SK-MEL-5 (cell line): Measurements from ENCODE around the gene SGMS2. TPM values are rescaled to one million over a fixed set of nuclear protein-coding genes. Genes with fewer than 3 reads are reported as not detected.

Experiments used
- DNase-seq: peaks from one replicate; pipeline ENCODE4 v3.0.0-alpha.2; 2016; ENCODE audit warnings: low read depth, low spot score
- in situ Hi-C: cut with HindIII; loops from 2 replicates; pipeline ENCODE4 v1.10.0; 2016; ENCODE audit warnings: low sequenced_read_pairs, high pct_unique_total_duplicates, low pct_unique_long_range_greater_than_20kb
- total RNA-seq: library from RNA; depleted of rRNA; stranded (reverse); fragments of >200 nt; shearing (Covaris generic); gene quantifications from 2 replicates; pipeline ENCODE4 v1.2.3, GENCODE V29; 2014

The SGMS2 gene
- total RNA-seq, 1 experiment from 2014 or later: 3.0 TPM

DNA sequence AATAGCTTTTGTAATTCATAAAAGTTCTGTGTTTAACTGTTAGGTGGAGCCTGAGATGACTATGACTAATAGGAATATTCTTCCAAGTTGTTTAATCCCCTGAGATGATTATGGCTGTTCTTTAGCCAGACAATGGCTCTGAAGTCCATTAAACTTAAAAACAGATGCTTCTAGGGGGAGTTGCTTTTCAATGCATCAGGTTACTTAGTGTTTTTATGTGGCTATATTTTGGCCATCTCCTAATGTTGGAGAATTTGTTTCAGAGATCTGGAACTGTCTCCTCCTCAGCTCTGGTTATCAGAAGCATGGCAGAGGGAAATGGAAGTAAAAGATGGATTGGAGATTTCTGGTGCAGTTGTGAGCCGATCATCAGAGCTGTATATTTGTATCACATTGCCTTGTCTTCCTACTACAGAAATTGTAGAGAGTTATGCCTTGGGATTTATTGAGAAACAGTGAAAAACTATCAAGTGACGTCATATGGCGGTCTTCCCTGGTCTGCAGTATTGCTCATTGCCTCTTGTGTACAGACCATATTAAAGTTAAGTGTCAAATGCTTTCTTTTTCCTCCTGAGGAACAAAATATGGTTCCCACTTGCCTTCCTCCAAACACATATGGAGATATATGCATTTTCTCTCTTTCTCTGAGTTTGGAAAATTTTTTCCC, 29.8 kb downstream of the SGMS2 start:
- in situ Hi-C loops: no loop called here
- no peak for DNase-seq

- in situ Hi-C loops: no loop called here
- no peak for DNase-seq
These were observed 31.0 kb downstream of the SGMS2 start for GRCh38 chr4:107855723-107856122.

DNA sequence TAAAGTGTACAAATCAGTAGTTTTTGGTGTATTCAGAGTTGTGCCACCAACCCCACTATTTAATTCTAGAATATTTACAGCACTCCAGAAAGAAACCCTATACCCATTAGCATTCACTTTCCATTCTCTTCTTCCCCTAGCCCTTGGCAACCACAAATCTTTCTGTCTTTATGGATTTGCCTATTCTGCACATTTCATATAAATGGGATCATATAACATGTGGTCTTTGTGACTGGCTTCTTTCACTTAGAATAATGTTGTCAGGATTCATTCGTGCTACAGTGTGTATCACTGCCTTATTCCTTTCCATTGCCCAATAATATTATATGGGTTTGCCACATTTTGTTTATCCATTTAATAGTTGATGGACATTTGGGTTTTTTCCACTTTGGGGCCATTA, 32.2 kb downstream of the SGMS2 start:
- in situ Hi-C loops: no loop called here

DNA sequence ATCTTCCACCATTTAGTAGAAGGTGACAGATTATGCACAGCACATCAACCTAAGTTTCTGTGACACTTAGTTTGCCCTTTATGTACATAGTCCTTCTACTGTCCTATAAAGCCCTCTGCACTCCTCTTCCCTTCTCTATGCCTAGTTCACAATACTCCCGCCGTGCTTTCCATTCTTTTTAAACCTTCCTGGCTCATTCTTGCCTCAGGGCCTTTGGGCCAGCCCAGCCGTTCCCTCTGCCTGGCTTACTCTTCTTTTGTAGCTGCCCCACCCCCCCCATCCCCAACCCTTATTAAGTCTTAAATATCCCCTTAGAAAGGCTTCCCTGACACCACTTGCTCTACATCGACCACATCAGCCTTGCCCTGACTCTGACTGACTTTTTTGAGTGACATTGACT, 33.0 kb downstream of the SGMS2 start:
- DNase-seq: no peak
- in situ Hi-C loops: no loop called here

More for the DNA sequence above, 32.2 kb downstream of the SGMS2 start:
- peak; percentile 4 for DNase-seq

- DNase-seq: no peak
- in situ Hi-C loops: no loop called here
These were observed 33.5 kb downstream of the SGMS2 start for GRCh38 chr4:107858158-107858742.

DNA sequence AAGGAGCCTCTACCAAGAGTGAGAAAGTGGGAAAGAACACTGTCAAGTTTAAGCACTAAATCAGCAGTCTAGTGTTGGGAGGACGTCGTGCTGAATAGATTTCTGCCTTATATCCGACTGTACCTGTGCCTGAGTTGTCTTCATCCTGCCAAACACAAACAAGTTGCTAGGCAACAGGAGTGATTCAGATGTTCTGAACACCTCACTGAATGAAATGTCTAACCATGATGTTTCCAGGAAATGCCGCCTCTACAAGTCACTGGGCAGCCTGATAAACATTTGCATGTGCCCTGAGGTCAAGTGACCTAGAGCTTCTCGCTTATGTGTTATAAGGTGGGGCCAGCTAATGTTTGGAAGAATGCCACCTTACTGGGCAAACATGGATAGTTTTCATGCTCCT, 37.9 kb downstream of the SGMS2 start:
- in situ Hi-C loops: no loop called here
- no peak for DNase-seq

DNA sequence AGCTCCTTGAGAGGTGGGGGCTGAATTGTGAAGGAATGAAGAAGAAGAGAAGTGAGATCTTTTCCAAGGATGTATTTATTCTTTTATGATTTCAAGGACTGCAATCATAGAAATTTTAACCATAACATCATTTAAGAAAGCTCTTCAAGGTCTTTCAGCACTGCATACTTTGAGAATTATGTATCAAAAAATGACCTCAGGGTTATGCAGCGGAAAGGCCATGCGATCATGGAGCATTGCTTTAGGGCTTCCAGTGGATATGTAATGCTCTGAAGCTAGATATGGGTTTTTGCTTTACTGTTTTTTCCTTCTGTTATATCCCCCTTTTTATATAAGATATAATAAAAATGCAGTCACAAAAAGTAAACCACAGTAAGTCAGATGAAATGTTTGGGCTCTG, 38.7 kb downstream of the SGMS2 start:
- DNase-seq: no peak
- in situ Hi-C loops: no loop called here

GRCh38 chr4:107863850-107864371, 39.2 kb downstream of the SGMS2 start:
- DNase-seq: no peak
- in situ Hi-C loops: no loop called here

DNA sequence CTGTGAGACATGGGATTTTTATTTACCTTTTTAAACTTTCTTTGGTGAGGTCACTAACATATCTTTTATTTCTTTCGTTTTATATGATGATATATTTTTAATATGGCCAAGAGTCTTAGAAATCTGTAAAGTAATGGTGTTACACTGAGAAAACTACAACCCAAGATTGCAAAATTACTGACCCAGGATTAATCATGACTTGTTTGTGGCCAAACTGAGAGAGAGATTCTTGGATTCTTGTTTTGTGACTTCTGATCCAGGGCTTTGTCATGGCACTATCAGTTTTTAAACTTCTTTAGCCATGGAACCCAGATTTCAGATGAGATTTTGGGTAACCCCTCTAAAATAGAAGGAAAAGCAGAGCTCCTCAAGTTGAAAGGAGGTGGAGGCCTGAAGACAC, 42.0 kb downstream of the SGMS2 start:
- in situ Hi-C loops: no loop called here
- DNase-seq: no peak

DNA sequence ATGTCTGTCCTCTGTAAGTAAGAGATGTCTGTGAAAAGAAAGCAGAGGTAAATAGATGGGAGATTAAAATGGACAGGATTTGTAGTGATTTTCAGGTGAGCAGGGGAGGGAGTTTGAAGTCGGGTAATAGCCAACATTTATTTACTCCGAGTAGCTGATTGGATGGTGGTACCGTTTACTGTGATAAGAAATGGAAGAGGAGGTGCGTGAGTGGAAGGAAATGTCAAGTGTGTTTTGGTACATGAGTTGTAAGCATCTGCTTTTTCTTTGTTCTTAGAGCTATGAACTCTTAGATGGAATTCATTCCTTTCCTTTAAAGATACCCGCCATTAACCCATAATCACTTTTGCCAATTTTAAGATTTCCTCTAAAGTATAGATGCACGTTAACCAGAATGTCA, 45.5 kb downstream of the SGMS2 start:
- in situ Hi-C loops: no loop called here
- no peak for DNase-seq

GRCh38 chr4:107870916-107871786, 46.4 kb downstream of the SGMS2 start:
- DNase-seq: no peak
- in situ Hi-C loops: no loop called here

- in situ Hi-C loops: no loop called here
- no peak for DNase-seq
These were observed 49.3 kb downstream of the SGMS2 start for GRCh38 chr4:107874024-107874423.

DNA sequence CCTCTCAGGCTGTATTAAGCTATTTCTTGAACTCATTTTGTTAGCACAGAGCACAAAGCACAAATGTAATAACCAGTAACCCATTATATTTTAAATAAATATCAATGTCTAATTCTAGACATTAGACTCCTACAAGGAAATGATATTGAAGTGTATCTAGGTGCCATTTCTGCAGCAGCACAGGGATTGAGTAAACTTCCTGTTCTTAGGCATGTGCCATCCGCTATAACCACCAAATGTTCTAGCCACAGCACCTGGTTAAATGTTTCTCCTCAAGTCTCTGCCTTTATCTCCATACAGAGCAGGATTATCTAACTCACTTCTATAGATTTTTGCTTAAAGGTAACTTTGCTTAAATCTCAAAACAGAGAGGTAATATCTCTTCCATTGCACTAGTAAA, 51.4 kb downstream of the SGMS2 start:
- DNase-seq: no peak
- in situ Hi-C loops: no loop called here

DNA sequence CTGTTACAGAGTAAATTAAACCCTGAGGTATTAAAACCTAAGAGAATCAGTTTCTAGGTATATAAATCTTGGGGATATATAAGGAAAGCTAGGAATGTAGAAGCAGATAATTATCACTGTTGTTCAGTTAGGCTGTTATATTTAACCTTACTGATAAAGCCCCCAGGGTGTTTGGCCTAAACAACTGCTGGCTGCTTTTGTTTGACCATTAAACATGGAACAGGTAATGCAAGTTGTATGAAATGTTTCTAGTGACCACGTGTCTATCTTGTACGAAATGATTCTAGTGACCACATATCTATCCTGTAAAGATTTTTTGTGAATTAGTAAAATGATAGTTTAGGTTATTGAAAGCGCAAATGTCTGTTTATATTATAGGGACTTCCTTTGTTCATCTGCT, 52.6 kb downstream of the SGMS2 start:
- in situ Hi-C loops: no loop called here
- DNase-seq: no peak

DNA sequence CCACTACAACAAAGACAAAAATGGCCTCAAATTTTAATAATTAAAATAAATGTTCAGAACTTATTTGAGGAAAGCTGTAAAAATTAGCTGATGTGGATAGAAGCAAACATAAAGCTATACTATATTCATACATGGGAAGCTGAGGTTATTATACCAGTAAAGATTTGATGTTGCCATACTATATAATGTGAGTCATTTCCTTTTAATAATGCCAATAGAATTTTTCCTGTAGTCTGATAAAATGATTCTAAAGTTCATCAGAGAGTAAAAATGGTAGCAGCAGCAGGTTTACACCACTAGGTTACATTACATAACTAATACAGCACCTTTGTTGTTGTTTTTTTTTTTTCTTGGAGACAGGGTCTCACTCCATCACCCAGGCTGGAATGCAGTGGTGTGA, 61.1 kb downstream of the SGMS2 start:
- in situ Hi-C loops: no loop called here
- no peak for DNase-seq

DNA sequence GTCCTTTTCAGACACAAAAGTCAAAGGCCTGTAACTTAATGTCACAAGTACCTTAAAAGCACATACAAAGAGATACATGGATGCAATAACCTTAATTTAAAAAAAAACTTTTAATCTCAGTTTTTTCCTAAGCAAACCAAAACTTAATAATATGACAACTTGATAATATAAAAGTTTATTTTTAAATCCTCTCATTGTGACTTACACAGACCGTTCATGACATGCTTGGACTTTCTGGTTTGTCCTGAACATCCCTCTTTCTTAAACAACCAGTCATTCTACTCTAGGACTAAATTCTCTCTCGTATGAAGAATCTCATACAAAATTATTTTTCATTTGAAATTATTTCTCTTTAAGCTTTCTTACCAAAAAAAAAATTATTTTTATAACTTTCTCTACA, 63.5 kb downstream of the SGMS2 start:
- peak; percentile 0 for DNase-seq
- in situ Hi-C loops: no loop called here

GRCh38 chr4:107890779-107891178, 66.0 kb downstream of the SGMS2 start:
- DNase-seq: no peak
- in situ Hi-C loops: no loop called here

DNA sequence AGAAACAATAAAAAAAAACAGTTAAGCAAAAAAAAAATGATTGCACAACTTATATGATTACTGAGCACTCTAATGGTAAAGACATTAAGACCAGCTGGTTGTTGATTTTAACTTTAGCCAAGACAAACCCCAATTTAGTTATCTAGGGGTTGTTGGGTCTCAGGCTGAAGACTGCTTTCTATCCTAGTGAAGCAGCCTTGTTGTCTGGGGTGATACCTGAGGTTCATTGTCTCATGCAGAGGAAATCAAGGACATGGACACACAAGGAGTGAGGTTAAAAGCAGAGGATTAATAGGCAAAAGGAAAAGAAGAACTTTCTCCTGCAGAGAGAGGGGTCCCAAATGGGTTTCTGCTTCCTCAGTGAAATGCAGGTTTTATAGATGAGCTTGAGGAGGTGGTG, 66.6 kb downstream of the SGMS2 start:
- no peak for DNase-seq
- in situ Hi-C loops: no loop called here
